AG04449 (cell line): ENCODE data around the gene SPAG9.

Experiments used
- CTCF ChIA-PET: fragments of 350-600 bp; formaldehyde crosslinking; extraction: SDS; loops from one replicate; lab custom pipeline; 2021; ENCODE audit warnings: antibody characterized with exemption; lab: Yijun Ruan, JAX
- POLR2A ChIA-PET: fragments of 400-600, 350-600 bp; formaldehyde crosslinking; extraction: SDS; loops from one replicate; lab custom pipeline; 2020; ENCODE audit warnings: antibody characterized with exemption, inconsistent platforms; lab: Yijun Ruan, JAX
- DNase-seq: peaks from one replicate; pipeline ENCODE4 v3.0.0-alpha.2; 2010; ENCODE audit warnings: low read depth, low spot score
- H3K4me3 ChIP-seq: 2 replicates; pipeline ENCODE4 v1.5.1; 2011; ENCODE audit warnings: low read depth, mild to moderate bottlenecking, control low read depth, low read length
- CTCF ChIP-seq: IDR thresholded peaks from one replicate; pipeline ENCODE4 v1.5.1; 2011; ENCODE audit warnings: mild to moderate bottlenecking, moderate library complexity, low read length, control low read depth, inconsistent platforms; ENCODE audit not compliant: insufficient read depth; ENCODE audit errors: missing control alignments

Gene SPAG9

DNA sequence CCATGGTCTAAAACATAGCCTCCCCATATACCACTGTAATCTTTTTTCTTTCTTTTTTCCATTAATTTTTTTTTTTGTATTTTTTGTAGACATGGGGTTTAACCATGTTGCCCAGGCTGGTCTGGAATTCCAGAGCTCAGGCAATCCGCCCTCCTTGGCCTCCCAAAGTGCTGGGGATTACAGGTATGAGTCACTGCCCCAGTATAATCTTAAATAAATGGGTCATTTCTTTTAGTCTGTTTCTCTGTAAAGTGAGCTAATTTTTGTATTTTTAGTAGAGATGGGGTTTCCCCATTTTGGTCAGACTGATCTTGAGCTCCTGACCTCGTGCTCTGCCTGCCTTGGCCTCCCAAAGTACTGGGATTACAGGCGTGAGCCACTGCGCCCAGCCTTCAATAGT, 27.0 kb upstream of the SPAG9 start:
- DNase-seq: no peak
- TF ChIP-seq CTCF: no peak
- ChIA-PET CTCF (interaction anchor here (1.0 to 1.1 kb wide), 3 partner anchors 12 to 147 kb away, joined by 3 to 5 read pairs (median 3); no protein-coding TSS in a partner anchor), POLR2A (no interaction called here)
- H3K4me3 ChIP-seq: no peak overlapping the region

- no peak for TF ChIP-seq CTCF
- H3K4me3 ChIP-seq: no peak overlapping the region
- CTCF ChIA-PET: interaction anchor here (5.4 kb wide), 1 partner anchor 8 kb away, joined by 37 read pairs; the partner anchor contains the start of gene NME1
- POLR2A ChIA-PET: no interaction called here
- no peak for DNase-seq
These were observed 23.8 kb upstream of the SPAG9 start for GRCh38 chr17:51144266-51145022.

- no peak for TF ChIP-seq CTCF
- ChIA-PET CTCF (interaction anchor here (1.1 to 5.4 kb wide), 2 partner anchors 10 to 23 kb away, joined by 4 to 37 read pairs; partner anchors contain the start of genes NME1 and NME2), POLR2A (no interaction called here)
- H3K4me3 ChIP-seq: no peak overlapping the region
- DNase-seq: no peak
These were observed 21.9 kb upstream of the SPAG9 start for GRCh38 chr17:51142597-51142996.

DNA sequence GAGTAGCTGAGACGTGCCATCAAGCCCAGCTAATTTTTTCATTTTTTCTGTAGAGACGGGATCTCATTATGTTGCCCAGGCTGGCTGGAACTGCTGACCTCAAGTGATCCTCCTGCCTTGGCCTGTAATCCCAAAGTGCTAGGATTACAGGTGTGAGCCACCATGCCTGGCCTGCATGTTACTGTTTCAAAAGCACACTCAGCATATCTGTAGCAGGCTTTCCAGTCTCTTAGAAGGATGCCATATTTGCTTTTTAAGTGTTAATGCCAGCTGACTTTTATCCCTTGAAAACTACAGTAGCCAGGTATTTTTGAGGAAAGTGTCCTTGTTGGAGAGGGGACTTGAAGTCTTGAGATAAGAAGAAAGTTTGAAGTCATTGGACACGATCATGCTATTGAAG, 15.3 kb upstream of the SPAG9 start:
- POLR2A ChIA-PET: interaction anchor here (1.0 kb wide), 1 partner anchor 16 kb away, joined by 4 read pairs; the partner anchor contains the start of gene SPAG9
- no peak for DNase-seq
- CTCF ChIA-PET: interaction anchor here (0.9 to 1.5 kb wide), 2 partner anchors 12 to 17 kb away, joined by 4 to 5 read pairs; partner anchors contain the start of gene NME1
- TF ChIP-seq CTCF: no peak
- no peak overlapping the region for H3K4me3 ChIP-seq

GRCh38 chr17:51133365-51133764, 12.7 kb upstream of the SPAG9 start:
- TF ChIP-seq CTCF: no peak
- no peak for DNase-seq
- ChIA-PET POLR2A (no interaction called here), CTCF (interaction anchor here (1.1 kb wide), 1 partner anchor 14 kb away, joined by 3 read pairs; no protein-coding TSS in a partner anchor)
- H3K4me3 ChIP-seq: no peak overlapping the region

- no peak for TF ChIP-seq CTCF
- CTCF ChIA-PET: interaction anchor here (0.7 to 1.2 kb wide), 3 partner anchors 15 to 91 kb away, joined by 3 to 4 read pairs (median 3); partner anchors contain the start of gene NME1
- no peak overlapping the region for H3K4me3 ChIP-seq
- DNase-seq: no peak
- POLR2A ChIA-PET: no interaction called here
These were observed 12.3 kb upstream of the SPAG9 start for GRCh38 chr17:51132964-51133319.
